ENCODE data around the gene PTPRN2. TPM values are rescaled to one million over a fixed set of nuclear protein-coding genes. Genes with fewer than 3 reads are reported as not detected.

The PTPRN2 gene
- total RNA-seq, 2 experiments from 2014 or later: 0.46 to 0.51 TPM

DNA sequence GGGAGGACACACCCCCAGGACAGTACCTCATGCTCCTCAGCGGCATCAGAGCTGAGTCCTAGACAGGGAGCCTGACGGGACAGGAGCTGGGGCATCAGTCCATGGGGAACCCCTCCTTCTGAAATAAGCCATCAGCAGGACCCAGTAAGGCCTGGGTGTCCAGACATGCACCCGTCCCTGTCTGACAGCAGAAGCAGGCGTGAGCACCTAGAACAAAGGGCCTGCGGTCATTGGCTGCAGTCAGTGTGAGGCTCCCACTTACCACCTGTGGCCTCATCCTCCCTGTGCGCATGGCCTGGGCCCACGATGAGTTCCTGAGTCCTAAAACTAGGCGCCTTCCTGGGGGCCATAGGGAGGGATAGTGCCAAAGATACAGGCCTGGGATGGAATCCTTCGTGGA is 484.7 kb downstream of the PTPRN2 start:
- ChIA-PET CTCF (no interaction called here), POLR2A (no interaction called here)
- no peak overlapping the region for H3K27ac Mint-ChIP-seq
- H3K36me3 Mint-ChIP-seq (ENCODE audit: low read depth): no peaks in the 10 kb centered on the region
- DNase-seq (no peak), ATAC-seq (no peak)
- no peak overlapping the region for H3K4me3 Mint-ChIP-seq
- intact Hi-C loops (cut with DNase I, micrococcal nuclease): no loop called here
- no peaks in the 10 kb centered on the region for H3K4me1 Mint-ChIP-seq
- peaks cover 5% of the 10 kb centered on the region for H3K27me3 Mint-ChIP-seq
- H3K9me3 Mint-ChIP-seq (ENCODE audit: low read depth): no peaks in the 10 kb centered on the region

DNA sequence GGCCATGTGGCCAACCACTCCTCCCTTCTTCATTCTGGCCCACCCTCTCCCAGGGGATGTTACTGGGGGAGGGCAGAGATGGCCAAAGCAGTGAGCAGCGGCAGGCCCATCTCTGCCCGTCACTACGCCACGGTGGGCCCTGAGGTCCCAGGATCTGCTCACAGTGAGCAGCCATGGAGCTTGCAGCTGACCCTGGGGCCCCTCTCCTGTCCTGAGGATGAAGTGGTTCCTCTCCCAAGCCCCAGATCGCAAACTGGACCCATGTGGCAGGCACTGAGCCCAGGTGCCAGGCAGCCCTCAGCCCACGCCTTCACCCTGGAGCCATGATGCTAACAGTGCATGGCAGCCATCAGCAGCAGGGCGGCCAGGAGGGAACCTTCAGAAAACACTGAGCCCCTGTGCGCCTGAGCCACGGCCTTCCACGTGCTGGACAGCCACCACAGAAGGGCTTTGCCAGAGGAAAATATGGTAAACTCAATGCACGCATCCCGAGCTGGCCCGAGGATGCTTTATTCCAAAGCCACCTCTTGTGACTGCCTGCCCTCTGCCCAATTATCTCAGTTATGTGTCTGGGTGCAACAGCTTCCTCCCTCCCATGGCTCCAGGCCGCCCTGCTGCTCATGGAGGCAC is 485.7 kb downstream of the PTPRN2 start:
- ATAC-seq (no peak), DNase-seq (no peak)
- no peak overlapping the region for H3K27ac Mint-ChIP-seq
- H3K27me3 Mint-ChIP-seq: no peaks in the 10 kb centered on the region
- intact Hi-C loops (cut with DNase I, micrococcal nuclease): no loop called here
- no peaks in the 10 kb centered on the region for H3K4me1 Mint-ChIP-seq
- no peak overlapping the region for H3K4me3 Mint-ChIP-seq
- CTCF ChIA-PET: no interaction called here
- no peaks in the 10 kb centered on the region for H3K9me3 Mint-ChIP-seq (ENCODE audit: low read depth)
- POLR2A ChIA-PET: no interaction called here
- H3K36me3 Mint-ChIP-seq (ENCODE audit: low read depth): no peaks in the 10 kb centered on the region

DNA sequence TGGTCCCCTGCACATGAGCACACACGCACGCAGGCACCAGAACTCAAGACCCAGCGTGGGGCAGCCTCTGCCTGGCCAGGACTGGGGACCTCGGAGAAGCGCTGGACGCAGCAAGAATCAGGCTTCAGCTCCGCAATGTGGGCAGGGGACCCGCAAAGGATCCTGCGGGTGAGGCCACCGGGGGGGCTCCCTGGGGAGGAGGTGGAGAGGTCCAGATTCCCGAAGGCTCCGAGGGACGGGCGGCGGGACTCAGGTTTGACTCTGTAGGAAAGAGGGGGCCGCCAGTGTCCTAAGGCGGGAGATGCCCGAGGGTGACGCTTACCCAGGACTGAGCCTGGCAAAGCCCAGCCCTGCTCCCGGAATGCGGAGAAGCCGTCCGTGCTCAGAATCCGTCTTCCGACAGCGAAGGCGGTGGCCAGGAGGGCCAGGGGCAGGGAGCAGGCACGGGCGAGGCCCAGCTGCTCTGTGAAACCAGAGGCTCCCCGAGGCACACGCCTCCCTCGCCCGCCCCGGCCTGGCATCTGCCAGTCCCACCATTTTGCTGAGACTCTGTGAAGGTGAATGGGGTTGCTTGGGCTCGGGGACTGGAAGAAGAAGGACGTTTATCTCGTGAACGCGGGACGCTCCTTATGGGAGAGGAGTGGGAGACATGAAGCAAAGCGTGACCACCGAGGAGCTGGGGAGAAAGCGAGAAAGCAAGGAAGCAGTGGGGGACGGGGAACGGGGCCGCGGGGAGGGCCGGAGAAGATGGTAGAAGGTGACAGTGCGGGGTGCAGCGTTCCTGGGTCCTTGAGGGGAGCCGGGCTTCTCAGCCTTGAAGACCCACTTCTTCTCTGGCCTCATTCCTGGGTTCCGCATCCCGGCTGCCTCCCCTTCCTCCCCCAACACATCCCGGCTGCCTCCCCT is 489.2 kb downstream of the PTPRN2 start:
- Mint-ChIP-seq H3K4me1 (no peaks in the 10 kb centered on the region), H3K27me3 (no peaks in the 10 kb centered on the region), H3K9me3 (ENCODE audit: low read depth) (no peaks in the 10 kb centered on the region), H3K36me3 (ENCODE audit: low read depth) (no peaks in the 10 kb centered on the region), H3K4me3 (no peak overlapping the region), H3K27ac (no peak overlapping the region)
- POLR2A ChIA-PET: no interaction called here
- CTCF ChIA-PET: no interaction called here
- intact Hi-C loops (cut with DNase I, micrococcal nuclease): no loop called here
- no peak for ATAC-seq
- DNase-seq: no peak

DNA sequence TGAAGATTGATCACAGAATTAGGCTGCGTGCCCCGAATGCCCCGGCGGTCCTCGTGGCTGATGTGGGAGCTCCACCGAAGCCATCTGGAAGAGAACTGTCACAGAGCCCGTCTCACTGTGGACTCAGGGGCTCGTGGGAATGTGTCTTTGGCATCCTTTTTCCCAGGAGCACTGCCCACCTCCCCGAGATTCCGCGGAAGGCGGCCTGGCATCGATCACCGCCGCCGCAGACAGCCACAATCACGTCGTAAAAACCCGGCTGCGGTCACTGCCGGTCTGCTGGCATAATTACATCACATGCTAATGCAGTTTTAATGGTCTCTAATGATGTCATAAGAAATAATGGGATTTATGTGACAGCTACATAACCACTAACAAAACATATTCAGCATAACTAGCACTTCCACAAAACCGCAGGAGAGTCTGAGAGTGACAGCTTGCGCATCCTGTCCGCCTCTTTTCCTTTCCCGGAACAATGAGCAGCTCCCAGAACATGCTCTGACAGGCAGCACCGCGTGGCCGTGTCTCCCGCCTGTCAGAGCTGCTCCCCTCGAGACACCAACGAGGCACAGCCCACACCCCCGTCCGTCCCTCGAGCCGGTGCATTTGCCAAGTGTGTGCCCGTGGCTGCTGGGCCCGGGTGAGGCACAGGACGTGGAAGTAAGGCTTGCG is 490.0 kb downstream of the PTPRN2 start:
- Mint-ChIP-seq H3K4me3 (no peak overlapping the region), H3K4me1 (no peaks in the 10 kb centered on the region), H3K36me3 (ENCODE audit: low read depth) (no peaks in the 10 kb centered on the region), H3K27me3 (no peaks in the 10 kb centered on the region), H3K9me3 (ENCODE audit: low read depth) (no peaks in the 10 kb centered on the region), H3K27ac (no peak overlapping the region)
- ChIA-PET CTCF (no interaction called here), POLR2A (no interaction called here)
- intact Hi-C loops (cut with DNase I, micrococcal nuclease): no loop called here
- ATAC-seq (no peak), DNase-seq (no peak)

DNA sequence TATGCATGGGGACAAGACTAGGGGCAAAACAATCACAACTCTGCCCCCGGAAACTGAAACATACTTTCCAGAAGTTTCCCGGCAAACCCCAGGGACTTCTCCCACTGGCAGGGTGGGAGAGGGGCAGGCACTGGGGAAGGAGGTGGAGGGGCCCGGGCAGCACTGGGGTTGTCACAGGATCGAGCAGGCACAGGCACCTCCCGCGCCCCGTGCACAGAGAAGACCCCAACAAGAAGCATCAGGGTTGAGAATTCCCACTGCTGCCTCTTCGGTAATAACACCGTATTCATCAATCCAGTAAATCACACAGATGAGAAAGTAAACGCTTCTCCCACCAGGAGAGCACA is 490.5 kb downstream of the PTPRN2 start:
- H3K27me3 Mint-ChIP-seq: no peaks in the 10 kb centered on the region
- intact Hi-C loops (cut with DNase I, micrococcal nuclease): no loop called here
- H3K27ac Mint-ChIP-seq: no peak overlapping the region
- no peaks in the 10 kb centered on the region for H3K36me3 Mint-ChIP-seq (ENCODE audit: low read depth)
- H3K9me3 Mint-ChIP-seq (ENCODE audit: low read depth): no peaks in the 10 kb centered on the region
- H3K4me1 Mint-ChIP-seq: no peaks in the 10 kb centered on the region
- ATAC-seq (no peak), DNase-seq (no peak)
- POLR2A ChIA-PET: no interaction called here
- CTCF ChIA-PET: no interaction called here
- H3K4me3 Mint-ChIP-seq: no peak overlapping the region

DNA sequence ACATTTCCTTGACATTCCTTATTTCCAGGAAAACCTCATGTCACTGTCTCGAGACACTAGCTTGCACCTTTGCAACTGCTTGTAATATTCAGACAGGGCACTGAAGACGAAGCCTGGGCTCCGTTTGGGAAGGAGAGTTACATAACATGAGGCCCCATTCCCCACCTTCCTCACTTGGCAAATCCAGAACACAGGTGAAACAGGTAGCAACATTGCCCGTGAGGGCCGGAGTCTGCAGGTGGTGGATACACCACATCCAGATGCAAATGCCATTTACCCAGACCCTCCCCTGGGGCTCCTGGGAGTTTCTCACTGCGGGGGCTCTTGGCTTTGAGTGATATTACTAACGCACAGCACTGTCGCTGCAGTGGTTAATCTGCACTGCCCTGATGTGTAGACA is 491.0 kb downstream of the PTPRN2 start:
- no peak overlapping the region for H3K4me3 Mint-ChIP-seq
- no peaks in the 10 kb centered on the region for H3K9me3 Mint-ChIP-seq (ENCODE audit: low read depth)
- ChIA-PET POLR2A (no interaction called here), CTCF (no interaction called here)
- no peak overlapping the region for H3K27ac Mint-ChIP-seq
- DNase-seq (no peak), ATAC-seq (no peak)
- no peaks in the 10 kb centered on the region for H3K36me3 Mint-ChIP-seq (ENCODE audit: low read depth)
- no peaks in the 10 kb centered on the region for H3K27me3 Mint-ChIP-seq
- H3K4me1 Mint-ChIP-seq: no peaks in the 10 kb centered on the region
- intact Hi-C loops (cut with DNase I, micrococcal nuclease): no loop called here

DNA sequence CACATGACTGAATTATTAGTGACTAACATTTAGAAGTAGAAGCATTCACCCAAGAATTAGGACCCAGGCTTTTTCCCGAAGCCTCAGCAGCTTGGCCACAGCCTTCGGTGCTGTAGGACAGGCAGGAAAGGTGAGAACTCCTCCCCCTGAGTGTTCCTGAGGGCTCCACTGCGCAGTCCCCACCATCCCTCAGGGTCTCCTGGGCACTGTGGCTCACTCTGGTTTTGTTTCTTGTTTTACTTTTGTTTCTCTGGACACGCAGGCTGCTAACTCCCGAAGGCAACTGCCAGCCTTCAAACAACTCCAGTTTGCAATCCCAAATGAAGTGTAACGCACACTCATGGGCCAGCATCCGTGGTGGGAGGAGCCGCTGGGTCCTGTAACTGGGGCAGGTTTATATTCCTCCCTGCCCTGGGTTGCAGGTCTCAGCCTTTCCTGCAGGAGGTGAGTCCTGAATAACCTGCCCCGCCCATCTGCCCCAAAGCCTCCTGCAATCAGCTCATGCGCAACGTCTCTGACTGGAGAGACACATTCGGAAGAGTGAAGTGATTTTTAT is 492.9 kb downstream of the PTPRN2 start:
- Mint-ChIP-seq H3K4me3 (no peak overlapping the region), H3K27ac (no peak overlapping the region), H3K4me1 (no peaks in the 10 kb centered on the region), H3K27me3 (no peaks in the 10 kb centered on the region), H3K36me3 (ENCODE audit: low read depth) (no peaks in the 10 kb centered on the region), H3K9me3 (ENCODE audit: low read depth) (peaks cover 4% of the 10 kb centered on the region)
- intact Hi-C loops (cut with DNase I, micrococcal nuclease): no loop called here
- ChIA-PET CTCF (interaction anchor here (0.7 kb wide), 1 partner anchor 693 kb away, joined by 3 read pairs; no protein-coding TSS in a partner anchor), POLR2A (no interaction called here)
- ATAC-seq: no peak
- no peak for DNase-seq

DNA sequence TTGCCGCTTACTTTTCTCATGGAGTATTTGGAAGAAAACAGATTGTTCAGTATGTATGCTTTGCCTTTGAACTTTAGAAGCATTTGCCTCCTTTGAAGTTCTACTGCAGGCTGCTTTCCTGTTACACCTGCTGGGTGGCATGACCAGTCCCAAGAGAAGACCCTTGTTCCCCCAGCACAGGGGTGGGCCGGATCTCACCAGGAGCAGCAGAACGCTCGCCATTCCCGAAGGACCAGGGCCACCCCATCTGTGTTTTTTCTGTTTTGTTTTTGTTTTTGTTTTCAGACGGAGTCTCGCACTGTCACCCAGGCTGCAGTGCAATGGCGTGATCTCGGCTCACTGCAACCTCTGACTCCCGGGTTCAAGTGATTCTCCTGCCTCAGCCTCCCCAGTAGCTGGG is 493.6 kb downstream of the PTPRN2 start:
- Mint-ChIP-seq H3K9me3 (ENCODE audit: low read depth) (peaks cover 4% of the 10 kb centered on the region), H3K4me3 (no peak overlapping the region), H3K27me3 (no peaks in the 10 kb centered on the region), H3K36me3 (ENCODE audit: low read depth) (no peaks in the 10 kb centered on the region), H3K4me1 (no peaks in the 10 kb centered on the region), H3K27ac (no peak overlapping the region)
- DNase-seq (no peak), ATAC-seq (no peak)
- POLR2A ChIA-PET: no interaction called here
- CTCF ChIA-PET: no interaction called here
- intact Hi-C loops (cut with DNase I, micrococcal nuclease): no loop called here

DNA sequence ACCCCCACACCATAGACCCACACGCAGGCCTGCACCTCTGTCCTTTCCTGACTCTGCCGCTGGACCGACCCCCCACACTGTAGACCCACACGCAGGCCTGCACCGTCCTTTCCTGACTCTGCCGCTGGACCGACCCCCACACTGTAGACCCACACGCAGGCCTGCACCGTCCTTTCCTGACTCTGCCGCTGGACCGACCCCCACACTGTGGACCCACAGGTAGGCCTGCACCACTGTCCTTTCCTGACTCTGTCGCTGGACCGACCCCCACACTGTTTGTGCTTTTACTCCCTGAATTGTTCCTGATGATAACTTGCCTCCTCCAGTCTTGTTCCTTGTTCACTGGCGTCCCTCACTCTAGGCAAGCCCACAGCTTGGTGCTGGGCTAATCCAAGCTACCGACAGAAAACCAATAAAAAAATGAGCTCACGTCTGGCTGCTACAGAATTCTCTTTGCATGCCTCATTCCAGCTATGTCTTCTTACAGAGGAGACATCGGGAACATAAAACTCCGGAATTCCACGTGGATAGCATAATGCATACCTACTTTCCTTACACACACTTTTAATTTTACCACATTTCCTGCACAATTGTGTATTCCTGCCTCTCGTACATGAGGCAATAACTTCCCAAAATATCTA is 494.3 kb downstream of the PTPRN2 start:
- Mint-ChIP-seq H3K4me1 (no peaks in the 10 kb centered on the region), H3K27me3 (no peaks in the 10 kb centered on the region), H3K36me3 (ENCODE audit: low read depth) (no peaks in the 10 kb centered on the region), H3K27ac (no peak overlapping the region), H3K9me3 (ENCODE audit: low read depth) (peaks cover 4% of the 10 kb centered on the region), H3K4me3 (no peak overlapping the region)
- ChIA-PET POLR2A (no interaction called here), CTCF (no interaction called here)
- intact Hi-C loops (cut with DNase I, micrococcal nuclease): no loop called here
- no peak for ATAC-seq
- DNase-seq: no peak

DNA sequence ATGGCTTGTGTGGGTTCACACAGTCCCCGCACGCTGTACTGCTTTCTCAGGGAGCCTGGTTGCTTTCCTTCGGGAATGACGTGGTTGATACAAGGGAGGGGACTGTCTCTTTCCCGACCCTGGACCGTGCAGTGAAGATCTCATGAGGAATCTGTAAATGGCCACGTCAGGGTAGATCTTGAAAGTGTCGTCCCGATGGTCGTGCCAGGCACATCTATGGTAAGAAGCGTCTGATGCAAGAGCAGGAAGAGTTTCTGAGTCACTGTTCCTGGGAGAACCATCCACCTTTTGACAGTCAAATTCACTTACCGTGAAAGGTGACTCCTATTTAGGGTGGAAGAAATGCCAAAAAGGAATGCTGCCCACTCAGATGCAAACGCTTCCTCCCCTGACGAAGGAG is 500.4 kb downstream of the PTPRN2 start:
- H3K27ac Mint-ChIP-seq: no peak overlapping the region
- H3K36me3 Mint-ChIP-seq (ENCODE audit: low read depth): no peaks in the 10 kb centered on the region
- POLR2A ChIA-PET: no interaction called here
- ATAC-seq: no peak
- H3K9me3 Mint-ChIP-seq (ENCODE audit: low read depth): peaks cover 13% of the 10 kb centered on the region
- no peak overlapping the region for H3K4me3 Mint-ChIP-seq
- no peaks in the 10 kb centered on the region for H3K4me1 Mint-ChIP-seq
- CTCF ChIA-PET: no interaction called here
- intact Hi-C loops (cut with DNase I, micrococcal nuclease): no loop called here
- H3K27me3 Mint-ChIP-seq: no peaks in the 10 kb centered on the region
- DNase-seq: no peak

DNA sequence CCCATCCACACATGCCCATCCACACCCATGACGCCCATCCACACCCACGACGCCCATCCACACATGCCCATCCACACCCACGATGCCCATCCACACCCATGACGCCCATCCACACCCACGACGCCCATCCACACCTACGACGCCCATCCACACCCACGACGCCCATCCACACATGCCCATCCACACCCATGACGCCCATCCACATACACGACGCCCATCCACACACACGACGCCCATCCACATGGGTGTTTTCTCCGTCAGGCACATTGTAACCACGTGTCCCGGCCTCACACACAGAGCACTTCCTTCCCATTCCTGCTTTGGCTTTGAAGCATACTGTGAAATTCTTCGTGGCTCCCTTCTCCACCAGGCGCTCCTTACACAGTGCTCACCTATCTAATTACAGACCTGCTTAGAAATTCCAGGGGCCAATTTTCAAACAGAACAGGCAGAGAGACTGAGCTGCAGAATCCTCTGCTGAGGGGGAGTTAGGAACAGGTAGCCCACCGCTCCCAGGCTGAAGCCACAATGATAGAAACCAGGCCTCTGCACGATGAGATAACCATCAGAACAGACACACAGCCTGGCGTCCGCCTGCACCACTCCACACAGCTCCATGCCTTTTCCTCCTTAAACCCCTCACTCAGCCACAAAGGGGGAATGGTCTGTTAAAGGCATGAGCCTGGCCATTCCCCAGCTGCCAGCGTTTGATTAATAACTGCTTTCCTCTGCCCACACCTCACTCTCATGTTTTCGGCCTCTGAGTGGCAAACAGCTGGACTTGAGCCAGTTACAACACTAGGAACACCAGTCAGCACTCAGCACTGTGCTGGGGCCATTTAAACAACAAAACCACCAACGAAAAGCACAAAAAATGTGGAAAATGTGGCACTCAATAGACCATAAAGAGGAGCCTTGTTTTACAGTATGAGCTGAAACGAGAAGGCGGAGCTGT is 501.6 kb downstream of the PTPRN2 start:
- intact Hi-C loops (cut with DNase I, micrococcal nuclease): no loop called here
- Mint-ChIP-seq H3K27me3 (no peaks in the 10 kb centered on the region), H3K9me3 (ENCODE audit: low read depth) (peaks cover 13% of the 10 kb centered on the region), H3K36me3 (ENCODE audit: low read depth) (no peaks in the 10 kb centered on the region), H3K4me1 (no peaks in the 10 kb centered on the region), H3K4me3 (no peak overlapping the region), H3K27ac (no peak overlapping the region)
- DNase-seq (no peak), ATAC-seq (no peak)
- ChIA-PET CTCF (no interaction called here), POLR2A (no interaction called here)
